ENCODE measurements around the gene ROCK2.

ROCK2 gene

DNA sequence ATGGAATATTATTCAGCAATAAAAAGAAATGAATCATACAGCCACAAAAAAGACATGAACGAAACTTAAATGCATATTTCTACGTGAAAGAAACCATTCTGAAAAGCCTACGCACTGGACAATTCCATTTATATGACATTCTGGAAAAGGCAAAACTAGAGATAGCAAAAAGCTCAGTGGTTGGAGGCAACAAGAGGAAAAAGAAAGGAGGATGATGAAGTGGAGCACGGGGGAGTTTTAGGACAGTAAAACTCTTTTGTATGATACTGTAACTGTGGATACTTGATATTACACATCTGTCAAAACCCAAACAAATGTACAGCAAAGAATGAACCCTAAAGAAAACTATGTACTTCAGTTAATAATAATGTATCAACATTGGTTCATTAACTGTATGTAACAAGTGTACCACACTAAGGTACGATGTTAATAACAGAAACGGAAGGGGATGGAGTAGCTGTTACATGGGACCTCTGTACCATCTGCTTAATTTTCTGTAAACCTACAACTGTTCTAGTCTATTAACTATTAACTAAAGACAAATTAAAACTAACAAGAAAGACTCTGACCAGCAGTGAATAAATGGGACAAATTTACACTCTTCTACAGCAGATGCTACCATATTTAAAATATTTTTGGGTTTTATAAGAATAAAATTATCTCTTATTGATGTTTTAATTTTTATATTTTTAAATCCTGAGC lies 31.5 kb downstream of the ROCK2 start:
- CTCF ChIA-PET, result interaction anchor here (0.9 kb wide), 1 partner anchor 8 kb away, joined by 3 read pairs; no protein-coding TSS in a partner anchor

DNA sequence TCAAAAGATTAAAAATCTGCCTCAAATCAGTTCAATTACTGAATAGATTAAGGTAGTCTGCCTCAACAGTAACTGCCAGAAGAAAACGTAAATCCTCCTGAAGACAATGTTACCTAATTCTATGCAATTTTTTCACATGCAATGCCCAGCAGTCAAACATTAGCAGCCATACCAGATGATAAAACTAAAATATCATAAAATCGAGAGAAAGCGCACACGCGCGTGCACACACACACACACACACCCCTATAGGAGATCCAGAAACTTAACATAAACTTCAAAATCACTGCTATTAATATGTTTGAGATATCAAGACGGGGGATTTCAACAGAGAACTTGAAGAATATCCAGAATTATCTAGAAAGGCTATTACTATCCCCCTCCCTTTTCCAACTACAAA lies 32.9 kb downstream of the ROCK2 start:
- TF ChIP-seq ZNF596 (tag by site-specific recombination; IDR thresholded peaks at IDR 0.05) (no peak), ZNF561 (tag by site-specific recombination; IDR thresholded peaks at IDR 0.05; ENCODE audit: borderline replicate concordance) (no peak), ZNF391 (tag by site-specific recombination; IDR thresholded peaks at IDR 0.05; ENCODE audit: borderline replicate concordance, low read depth) (no peak), ZNF473 (tag by site-specific recombination; IDR thresholded peaks at IDR 0.05) (no peak), ZNF707 (tag by site-specific recombination; IDR thresholded peaks at IDR 0.05) (no peak), ZNF433 (tag by site-specific recombination; IDR thresholded peaks at IDR 0.05; ENCODE audit: low read depth) (no peak)
- TF ChIP-seq, protein P1, sequence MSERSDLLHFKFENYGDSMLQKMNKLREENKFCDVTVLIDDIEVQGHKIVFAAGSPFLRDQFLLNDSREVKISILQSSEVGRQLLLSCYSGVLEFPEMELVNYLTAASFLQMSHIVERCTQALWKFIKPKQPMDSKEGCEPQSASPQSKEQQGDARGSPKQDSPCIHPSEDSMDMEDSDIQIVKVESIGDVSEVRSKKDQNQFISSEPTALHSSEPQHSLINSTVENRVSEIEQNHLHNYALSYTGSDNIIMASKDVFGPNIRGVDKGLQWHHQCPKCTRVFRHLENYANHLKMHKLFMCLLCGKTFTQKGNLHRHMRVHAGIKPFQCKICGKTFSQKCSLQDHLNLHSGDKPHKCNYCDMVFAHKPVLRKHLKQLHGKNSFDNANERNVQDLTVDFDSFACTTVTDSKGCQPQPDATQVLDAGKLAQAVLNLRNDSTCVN (tag by site-specific recombination; optimal IDR thresholded peaks at IDR 0.05), result no peak
- TF ChIP-seq, protein P2, sequence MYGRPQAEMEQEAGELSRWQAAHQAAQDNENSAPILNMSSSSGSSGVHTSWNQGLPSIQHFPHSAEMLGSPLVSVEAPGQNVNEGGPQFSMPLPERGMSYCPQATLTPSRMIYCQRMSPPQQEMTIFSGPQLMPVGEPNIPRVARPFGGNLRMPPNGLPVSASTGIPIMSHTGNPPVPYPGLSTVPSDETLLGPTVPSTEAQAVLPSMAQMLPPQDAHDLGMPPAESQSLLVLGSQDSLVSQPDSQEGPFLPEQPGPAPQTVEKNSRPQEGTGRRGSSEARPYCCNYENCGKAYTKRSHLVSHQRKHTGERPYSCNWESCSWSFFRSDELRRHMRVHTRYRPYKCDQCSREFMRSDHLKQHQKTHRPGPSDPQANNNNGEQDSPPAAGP (tag by site-specific recombination; IDR thresholded peaks at IDR 0.05), result no peak
- TF ChIP-seq, protein P3, sequence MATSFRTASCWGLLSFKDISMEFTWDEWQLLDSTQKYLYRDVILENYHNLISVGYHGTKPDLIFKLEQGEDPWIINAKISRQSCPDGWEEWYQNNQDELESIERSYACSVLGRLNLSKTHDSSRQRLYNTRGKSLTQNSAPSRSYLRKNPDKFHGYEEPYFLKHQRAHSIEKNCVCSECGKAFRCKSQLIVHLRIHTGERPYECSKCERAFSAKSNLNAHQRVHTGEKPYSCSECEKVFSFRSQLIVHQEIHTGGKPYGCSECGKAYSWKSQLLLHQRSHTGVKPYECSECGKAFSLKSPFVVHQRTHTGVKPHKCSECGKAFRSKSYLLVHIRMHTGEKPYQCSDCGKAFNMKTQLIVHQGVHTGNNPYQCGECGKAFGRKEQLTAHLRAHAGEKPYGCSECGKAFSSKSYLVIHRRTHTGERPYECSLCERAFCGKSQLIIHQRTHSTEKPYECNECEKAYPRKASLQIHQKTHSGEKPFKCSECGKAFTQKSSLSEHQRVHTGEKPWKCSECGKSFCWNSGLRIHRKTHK (tag by site-specific recombination; IDR thresholded peaks at IDR 0.05), result no peak
- ChIA-PET CTCF (no interaction called here), POLR2A (no interaction called here)
- no peak overlapping the region for H3K4me3 ChIP-seq (ENCODE audit: low read depth, low read length)
- H3K36me3 ChIP-seq (ENCODE audit: control insufficient read depth in 2 of 2, insufficient read depth in 1 of 2, low read length in 2 of 2), result no peaks in the 10 kb centered on the region
- no peak overlapping the region for H3K27ac ChIP-seq (ENCODE audit: extremely low read depth, low read depth, low read length)
- no peaks in the 10 kb centered on the region for H3K9me3 ChIP-seq (ENCODE audit: control insufficient read depth, insufficient read depth, low read depth, low read length)
- peaks cover 19% of the 10 kb centered on the region for H3K4me1 ChIP-seq (ENCODE audit: control insufficient read depth, insufficient read depth, low read length)

More for the DNA sequence above, 31.5 kb downstream of the ROCK2 start:
- POLR2A ChIA-PET, result no interaction called here
- peaks cover 25% of the 10 kb centered on the region for H3K4me1 ChIP-seq (ENCODE audit: control insufficient read depth, insufficient read depth, low read length)
- no peaks in the 10 kb centered on the region for H3K9me3 ChIP-seq (ENCODE audit: control insufficient read depth, insufficient read depth, low read depth, low read length)
- no peaks in the 10 kb centered on the region for H3K36me3 ChIP-seq (ENCODE audit: control insufficient read depth in 2 of 2, insufficient read depth in 1 of 2, low read length in 2 of 2)
- TF ChIP-seq ZBTB48 (tag by site-specific recombination; IDR thresholded peaks at IDR 0.05) (no peak), ZNF114 (tag by site-specific recombination; IDR thresholded peaks at IDR 0.05) (no peak), ZNF677 (tag by site-specific recombination; IDR thresholded peaks at IDR 0.05) (no peak), YY1 (tag by site-specific recombination; IDR thresholded peaks at IDR 0.05) (no peak), ZNF302 (tag by site-specific recombination; IDR thresholded peaks at IDR 0.05; ENCODE audit: low read depth) (no peak), TRIM28 (IDR thresholded peaks at IDR 0.05; ENCODE audit: borderline replicate concordance, low read length) (no peak), ZNF830 (tag by site-specific recombination; IDR thresholded peaks at IDR 0.05; ENCODE audit: low read depth) (no peak), ZNF10 (tag by site-specific recombination; IDR thresholded peaks at IDR 0.05) (no peak), ZNF792 (tag by site-specific recombination; IDR thresholded peaks at IDR 0.05) (no peak), ZNF211 (tag by site-specific recombination; IDR thresholded peaks at IDR 0.05; ENCODE audit: low read depth) (no peak), ZNF777 (tag by site-specific recombination; IDR thresholded peaks at IDR 0.05; ENCODE audit: borderline replicate concordance) (no peak), ZNF223 (tag by site-specific recombination; IDR thresholded peaks at IDR 0.05) (no peak), ZNF239 (tag by site-specific recombination; IDR thresholded peaks at IDR 0.05) (no peak), ZBTB7A (tag by site-specific recombination; IDR thresholded peaks at IDR 0.05; ENCODE audit: low read depth) (no peak), ZNF266 (tag by site-specific recombination; IDR thresholded peaks at IDR 0.05; ENCODE audit: low read depth) (no peak), ZNF514 (tag by site-specific recombination; IDR thresholded peaks at IDR 0.05) (no peak)
- TF ChIP-seq, protein P4, sequence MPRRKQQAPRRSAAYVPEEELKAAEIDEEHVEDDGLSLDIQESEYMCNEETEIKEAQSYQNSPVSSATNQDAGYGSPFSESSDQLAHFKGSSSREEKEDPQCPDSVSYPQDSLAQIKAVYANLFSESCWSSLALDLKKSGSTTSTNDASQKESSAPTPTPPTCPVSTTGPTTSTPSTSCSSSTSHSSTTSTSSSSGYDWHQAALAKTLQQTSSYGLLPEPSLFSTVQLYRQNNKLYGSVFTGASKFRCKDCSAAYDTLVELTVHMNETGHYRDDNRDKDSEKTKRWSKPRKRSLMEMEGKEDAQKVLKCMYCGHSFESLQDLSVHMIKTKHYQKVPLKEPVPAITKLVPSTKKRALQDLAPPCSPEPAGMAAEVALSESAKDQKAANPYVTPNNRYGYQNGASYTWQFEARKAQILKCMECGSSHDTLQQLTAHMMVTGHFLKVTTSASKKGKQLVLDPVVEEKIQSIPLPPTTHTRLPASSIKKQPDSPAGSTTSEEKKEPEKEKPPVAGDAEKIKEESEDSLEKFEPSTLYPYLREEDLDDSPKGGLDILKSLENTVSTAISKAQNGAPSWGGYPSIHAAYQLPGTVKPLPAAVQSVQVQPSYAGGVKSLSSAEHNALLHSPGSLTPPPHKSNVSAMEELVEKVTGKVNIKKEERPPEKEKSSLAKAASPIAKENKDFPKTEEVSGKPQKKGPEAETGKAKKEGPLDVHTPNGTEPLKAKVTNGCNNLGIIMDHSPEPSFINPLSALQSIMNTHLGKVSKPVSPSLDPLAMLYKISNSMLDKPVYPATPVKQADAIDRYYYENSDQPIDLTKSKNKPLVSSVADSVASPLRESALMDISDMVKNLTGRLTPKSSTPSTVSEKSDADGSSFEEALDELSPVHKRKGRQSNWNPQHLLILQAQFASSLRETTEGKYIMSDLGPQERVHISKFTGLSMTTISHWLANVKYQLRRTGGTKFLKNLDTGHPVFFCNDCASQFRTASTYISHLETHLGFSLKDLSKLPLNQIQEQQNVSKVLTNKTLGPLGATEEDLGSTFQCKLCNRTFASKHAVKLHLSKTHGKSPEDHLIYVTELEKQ (tag by site-specific recombination; IDR thresholded peaks at IDR 0.05; ENCODE audit: borderline replicate concordance), result no peak
- TF ChIP-seq, protein P5, sequence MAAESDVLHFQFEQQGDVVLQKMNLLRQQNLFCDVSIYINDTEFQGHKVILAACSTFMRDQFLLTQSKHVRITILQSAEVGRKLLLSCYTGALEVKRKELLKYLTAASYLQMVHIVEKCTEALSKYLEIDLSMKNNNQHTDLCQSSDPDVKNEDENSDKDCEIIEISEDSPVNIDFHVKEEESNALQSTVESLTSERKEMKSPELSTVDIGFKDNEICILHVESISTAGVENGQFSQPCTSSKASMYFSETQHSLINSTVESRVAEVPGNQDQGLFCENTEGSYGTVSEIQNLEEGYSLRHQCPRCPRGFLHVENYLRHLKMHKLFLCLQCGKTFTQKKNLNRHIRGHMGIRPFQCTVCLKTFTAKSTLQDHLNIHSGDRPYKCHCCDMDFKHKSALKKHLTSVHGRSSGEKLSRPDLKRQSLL (tag by site-specific recombination; IDR thresholded peaks at IDR 0.05), result no peak
- H3K27ac ChIP-seq (ENCODE audit: extremely low read depth, low read depth, low read length), result no peak overlapping the region
- no peak overlapping the region for H3K4me3 ChIP-seq (ENCODE audit: low read depth, low read length)

Measured in HEK293 (cell line).